ENCODE results near the gene ARL9.
"Not testable (repeated sequence)": the region's sequence is repeated elsewhere in the genome, so short reads cannot be mapped to it uniquely, and the experiment has no call there.

Gene ARL9, protein sequence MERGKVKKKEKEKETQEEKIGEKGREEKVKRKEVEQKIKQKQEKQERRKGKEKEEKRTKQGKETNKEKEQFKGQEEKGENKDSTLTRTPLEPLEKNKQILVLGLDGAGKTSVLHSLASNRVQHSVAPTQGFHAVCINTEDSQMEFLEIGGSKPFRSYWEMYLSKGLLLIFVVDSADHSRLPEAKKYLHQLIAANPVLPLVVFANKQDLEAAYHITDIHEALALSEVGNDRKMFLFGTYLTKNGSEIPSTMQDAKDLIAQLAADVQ

DNA sequence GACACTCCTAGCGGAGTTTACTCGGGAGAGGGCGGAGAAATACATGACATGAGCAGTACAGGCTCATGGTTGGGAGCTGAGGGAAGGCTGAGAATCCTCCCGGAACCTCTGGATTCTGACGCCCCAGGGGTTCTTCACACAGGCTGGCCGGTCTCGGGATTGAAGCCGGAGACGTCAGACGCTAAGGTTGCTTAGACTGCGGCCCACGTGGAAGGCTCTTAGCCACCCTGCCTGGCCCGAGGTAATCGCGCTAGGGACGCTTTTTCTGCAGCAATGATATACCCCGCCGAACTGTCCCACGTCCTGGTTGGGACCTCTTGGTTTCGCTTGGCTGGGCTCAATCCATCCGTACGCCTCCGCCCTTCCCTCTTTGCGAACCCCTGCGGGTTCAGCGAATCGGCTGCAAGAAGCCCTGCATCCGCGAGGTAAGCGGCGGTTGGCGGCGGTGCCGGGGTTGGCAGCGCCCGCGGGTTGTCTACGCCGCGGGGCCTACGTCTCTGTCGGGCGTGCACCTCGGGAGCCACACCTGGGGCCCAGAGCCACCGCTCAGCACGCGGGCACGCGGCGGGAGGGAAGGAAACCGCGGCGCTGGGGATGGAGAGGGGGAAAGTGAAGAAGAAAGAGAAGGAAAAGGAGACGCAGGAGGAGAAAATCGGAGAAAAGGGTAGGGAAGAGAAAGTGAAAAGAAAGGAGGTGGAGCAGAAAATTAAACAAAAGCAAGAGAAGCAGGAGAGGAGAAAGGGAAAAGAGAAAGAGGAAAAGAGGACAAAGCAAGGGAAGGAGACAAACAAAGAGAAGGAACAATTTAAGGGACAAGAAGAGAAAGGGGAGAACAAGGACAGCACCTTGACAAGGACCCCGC is at the start of gene ARL9:
TSS of gene ARL9 (plus strand) at position 523 of the 862 bp plus-strand sequence. CDS start at position 595, 72 bp downstream.
- peak; percentile 19 to 41 (median 38) for DNase-seq (ENCODE audit: low read depth in 3 of 3, low spot score in 1 of 3)

GRCh38 chr4:56460085-56460484 is 45.5 kb upstream of the ARL9 start:
- DNase-seq (ENCODE audit: low read depth in 3 of 3, low spot score in 1 of 3) = no peak

DNA sequence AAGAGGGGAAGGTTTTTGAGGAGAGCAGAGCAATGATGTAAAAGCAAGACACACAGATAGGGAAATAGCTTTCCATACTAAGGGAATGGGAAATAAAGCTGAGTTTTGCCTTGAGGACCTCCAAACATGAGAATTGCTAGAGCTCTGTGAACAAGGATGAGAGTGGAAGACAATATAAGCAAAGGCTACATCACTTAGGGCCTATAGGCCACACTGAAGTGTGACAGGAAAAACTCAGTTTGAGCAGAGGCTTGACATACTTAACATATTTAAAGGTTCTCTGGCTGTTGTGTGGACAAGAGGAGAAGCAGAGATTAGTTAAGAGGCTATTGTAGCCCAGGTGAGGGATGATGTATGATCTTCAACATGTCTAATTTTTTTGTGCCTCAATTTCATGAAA is 43.4 kb upstream of the ARL9 start:
- DNase-seq (ENCODE audit: low read depth in 3 of 3, low spot score in 1 of 3) = no peak

- DNase-seq (ENCODE audit: low read depth in 3 of 3, low spot score in 1 of 3) = no peak
These were observed 41.9 kb upstream of the ARL9 start for GRCh38 chr4:56463711-56464110.

DNA sequence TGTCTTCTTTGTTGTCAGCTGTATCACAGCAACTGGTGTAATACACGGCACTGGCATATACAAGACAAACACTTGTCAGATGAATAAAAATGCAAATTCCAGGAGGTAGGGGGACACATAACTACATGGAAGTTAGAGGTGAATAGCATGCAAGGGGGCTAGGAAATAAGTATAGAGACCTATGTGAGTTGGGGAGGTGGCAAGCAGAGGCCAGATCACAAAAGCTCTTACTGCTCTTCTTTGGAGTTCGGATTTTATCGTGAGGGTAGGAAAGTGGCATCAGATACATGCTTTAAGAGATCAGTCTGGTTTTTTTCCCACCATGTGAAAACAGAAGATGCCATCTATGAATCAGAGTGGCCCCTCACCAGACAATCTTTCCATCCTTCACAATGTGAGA is 41.0 kb upstream of the ARL9 start:
- no peak for DNase-seq (ENCODE audit: low read depth in 3 of 3, low spot score in 1 of 3)

DNA sequence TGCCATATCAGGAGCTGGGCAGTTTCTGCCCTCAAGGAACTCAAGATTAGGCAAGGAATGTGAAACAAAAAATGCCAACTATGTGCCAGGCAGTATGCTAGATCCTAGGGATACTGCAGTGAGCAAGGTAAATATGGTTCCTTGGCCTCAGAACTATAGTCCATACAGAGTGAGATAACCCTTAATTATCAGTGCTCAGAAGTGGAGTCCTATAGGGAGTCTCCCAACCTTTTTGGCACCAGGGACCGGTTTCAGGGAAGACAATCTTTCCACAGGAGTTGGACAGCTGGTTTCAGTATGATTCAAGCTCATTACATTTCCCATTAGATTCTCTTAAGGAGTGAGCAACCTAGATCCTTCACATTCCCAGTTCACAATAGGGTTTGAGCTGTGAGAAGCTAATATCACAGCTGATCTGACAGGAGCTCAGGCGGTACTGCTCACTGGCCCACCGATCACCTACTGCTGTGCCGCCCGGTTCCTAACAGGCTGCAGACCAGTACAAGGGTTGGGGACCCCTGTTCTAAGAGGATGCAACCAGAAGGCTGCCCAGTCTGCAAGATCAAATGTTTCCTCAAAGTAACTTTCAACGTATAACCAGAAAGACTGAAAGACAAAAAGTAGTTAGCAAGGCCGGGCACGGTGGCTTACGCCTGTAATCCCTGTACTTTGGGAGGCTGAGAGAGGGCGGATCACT is 39.8 kb upstream of the ARL9 start:
- DNase-seq (ENCODE audit: low read depth in 3 of 3, low spot score in 1 of 3) = no peak

DNA sequence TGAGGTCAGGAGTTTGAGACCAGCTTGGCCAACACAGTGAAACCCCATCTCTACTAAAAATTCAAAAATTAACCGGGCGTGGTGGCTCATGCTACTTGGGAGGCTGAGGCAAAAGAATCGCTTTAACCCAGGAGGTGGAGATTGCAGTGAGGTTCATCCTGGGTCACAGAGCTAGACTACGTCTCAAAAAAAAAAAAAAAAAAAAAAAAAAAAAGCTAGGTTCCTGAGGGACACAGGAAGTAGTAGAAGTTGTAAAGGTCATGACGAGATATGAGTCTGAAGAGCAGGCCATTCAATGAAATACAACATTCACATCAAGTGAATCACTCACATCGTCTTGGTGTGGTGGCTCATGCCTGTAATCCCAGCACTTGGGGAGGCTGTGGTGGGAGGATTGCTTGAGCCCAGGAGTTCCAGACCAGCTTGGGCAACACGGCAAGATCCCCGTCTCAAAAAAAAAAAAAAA is 39.3 kb upstream of the ARL9 start:
- not testable (repeated sequence) for DNase-seq (ENCODE audit: low read depth in 3 of 3, low spot score in 1 of 3)

GRCh38 chr4:56466910-56467283 is 38.7 kb upstream of the ARL9 start:
- DNase-seq (ENCODE audit: low read depth in 3 of 3, low spot score in 1 of 3) = no peak

DNA sequence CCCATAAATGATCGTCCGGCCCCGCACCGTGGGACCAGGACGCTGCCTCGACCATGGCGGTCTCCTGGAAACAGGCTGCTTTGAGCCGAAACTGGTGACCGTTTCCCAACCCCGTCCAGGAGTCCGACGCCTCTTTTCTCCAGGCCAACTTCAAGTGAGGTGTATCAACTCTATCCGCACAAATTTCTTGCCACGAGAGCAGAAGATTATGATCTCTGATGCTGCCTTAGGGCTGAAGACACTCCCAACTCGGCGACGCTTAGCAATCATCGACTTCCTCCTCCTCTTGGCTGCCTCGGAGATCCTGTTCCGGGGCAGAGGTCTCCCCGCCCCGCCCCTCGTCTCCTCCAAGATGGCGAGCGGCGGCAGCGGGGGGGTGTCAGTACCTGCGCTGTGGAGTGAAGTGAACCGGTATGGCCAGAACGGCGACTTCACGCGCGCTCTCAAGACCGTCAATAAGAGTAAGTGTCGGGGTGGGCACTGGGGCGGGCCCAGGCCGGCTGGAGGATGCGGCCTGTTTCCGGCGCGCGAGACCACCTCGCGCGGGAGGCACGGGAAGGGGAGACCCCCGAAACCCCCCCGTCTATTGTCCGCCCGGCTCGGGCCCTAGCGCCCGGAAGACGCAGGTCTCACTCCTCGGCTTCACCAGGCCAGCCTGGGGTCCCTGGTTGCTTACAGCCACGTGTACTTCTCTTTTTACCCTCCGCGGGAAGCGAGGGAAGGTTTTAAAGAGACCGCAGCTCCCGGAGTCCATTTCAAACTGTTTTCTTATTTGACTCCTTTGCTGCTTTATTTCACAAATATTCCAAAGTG is 38.1 kb upstream of the ARL9 start, which contains the start of gene SRP72:
TSS of gene SRP72 (plus strand) at position 334 of the 813 bp plus-strand sequence. CDS start at position 353, 19 bp downstream.
- peak; percentile 71 to 80 (median 72) for DNase-seq (ENCODE audit: low read depth in 3 of 3, low spot score in 1 of 3)

DNA sequence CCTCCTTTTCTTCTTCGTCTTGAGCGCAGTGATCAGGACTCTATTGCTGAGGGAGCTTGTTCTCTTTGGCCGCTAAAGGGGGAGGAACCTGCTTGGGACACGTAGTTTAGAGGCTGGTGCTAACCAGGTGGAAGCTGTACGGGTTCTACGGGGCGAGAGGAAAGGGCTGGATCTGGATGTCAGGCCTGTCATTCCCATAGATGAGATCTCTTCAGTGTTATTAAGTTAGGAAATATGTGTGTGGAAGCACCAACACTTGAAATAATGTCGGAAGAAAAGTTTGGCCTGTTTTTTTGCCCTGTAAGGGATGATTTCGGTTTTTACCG is 37.5 kb upstream of the ARL9 start:
- peak in 1 of 3 donors; percentile 0 for DNase-seq (ENCODE audit: low read depth in 3 of 3, low spot score in 1 of 3)

DNA sequence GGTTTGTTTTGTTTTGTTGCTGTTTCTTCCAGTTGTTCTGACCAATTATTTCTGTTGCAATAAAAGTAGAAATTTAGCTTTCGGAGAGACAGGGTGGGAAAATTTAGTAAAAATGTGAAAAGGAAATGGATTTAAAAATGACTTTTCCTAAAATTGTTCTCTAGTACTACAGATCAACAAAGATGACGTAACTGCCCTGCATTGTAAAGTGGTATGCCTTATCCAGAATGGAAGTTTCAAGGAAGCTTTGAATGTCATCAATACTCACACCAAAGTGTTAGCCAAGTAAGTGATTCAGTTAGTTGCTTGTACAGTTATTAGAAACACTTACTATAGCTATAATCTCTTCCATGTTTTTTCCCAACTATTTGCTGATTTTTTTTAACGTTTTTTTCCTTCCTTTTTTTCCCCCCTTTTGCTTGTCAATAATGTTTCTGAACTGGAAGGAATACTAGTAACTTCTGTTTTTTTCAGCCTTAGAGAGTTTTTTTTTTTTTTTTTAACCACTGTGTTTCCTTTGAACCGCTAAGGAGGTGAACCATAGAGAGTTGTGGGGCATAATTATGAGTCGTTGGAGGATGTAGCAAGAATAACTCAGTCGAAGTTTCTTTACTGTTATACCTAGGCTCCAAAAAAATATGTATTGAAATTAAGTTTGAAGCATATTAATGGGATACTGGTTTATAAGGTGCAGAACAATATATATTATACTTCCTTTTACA is 35.9 kb upstream of the ARL9 start:
- no peak for DNase-seq (ENCODE audit: low read depth in 3 of 3, low spot score in 1 of 3)

- DNase-seq (ENCODE audit: low read depth in 3 of 3, low spot score in 1 of 3) = no peak
These were observed 29.7 kb upstream of the ARL9 start for GRCh38 chr4:56475917-56476316.

DNA sequence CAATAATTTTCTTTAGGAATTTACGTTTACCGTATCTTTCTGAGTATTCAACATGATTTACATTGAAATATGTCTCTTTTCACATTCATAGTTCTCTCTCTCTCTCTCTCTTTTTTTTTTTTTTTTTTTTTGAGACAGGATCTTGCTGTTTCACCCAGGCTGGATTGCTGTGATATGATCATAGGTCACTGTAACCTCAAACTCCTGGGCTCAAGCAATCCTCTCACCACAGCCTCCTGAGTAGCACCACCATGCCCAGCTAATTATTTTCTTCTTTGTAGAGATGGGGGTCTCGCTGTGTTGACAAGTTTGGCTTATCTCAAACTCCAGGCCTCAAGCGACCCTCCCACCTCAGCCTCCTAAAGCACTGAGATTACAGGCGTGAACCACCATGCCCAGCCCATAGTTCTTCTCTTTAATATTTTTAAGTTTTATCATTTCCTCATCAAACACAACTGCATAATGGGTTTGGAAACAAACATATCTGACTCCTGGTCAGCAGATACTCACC is 28.3 kb upstream of the ARL9 start:
- DNase-seq (ENCODE audit: low read depth in 3 of 3, low spot score in 1 of 3) = no peak

GRCh38 chr4:56480691-56481090 is 24.9 kb upstream of the ARL9 start:
- DNase-seq (ENCODE audit: low read depth in 3 of 3, low spot score in 1 of 3) = no peak

GRCh38 chr4:56496241-56496640 is 9.3 kb upstream of the ARL9 start:
- no peak for DNase-seq (ENCODE audit: low read depth in 3 of 3, low spot score in 1 of 3)

GRCh38 chr4:56511098-56511497 is 5.5 kb downstream of the ARL9 start:
- no peak for DNase-seq (ENCODE audit: low read depth in 3 of 3, low spot score in 1 of 3)

DNA sequence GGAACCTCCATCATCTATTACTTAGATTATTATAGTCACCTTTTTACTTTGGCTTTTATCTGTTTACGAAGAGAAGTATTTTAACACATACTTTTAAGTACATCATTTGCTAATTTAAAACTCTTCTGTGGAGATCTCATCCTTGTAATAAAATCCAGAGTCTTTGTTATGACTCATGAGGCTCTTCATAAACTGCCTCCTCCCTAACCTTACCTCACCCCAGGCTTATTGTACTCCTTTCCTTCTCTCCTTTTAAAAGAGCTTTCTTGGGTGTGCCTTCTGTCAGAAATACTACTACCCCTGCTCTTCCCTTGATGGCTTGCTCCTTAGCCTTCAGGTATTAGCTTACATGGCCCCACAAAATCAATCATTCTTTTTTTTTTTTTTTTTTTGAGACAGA is 6.6 kb downstream of the ARL9 start:
- no peak for DNase-seq (ENCODE audit: low read depth in 3 of 3, low spot score in 1 of 3)

DNA sequence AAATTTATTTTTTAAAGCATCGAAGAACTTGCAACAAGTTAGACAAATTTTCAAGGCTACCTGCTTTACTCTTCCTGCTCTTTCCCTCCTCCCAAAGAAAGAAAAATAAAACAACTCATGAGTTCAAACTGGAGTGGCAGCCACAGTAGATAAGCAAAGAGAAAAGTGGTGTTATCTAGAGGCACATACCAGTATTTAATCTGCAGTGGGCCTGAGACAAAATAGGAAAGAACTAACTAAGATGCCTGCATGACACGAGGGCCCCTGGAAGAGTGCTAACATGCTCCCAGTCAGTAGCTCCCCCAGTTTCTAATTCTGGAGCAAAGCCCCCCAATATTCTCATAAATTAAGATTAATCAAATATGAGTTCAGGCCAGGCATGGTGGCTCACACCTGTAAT is 7.9 kb downstream of the ARL9 start:
- no peak for DNase-seq (ENCODE audit: low read depth in 3 of 3, low spot score in 1 of 3)

DNA sequence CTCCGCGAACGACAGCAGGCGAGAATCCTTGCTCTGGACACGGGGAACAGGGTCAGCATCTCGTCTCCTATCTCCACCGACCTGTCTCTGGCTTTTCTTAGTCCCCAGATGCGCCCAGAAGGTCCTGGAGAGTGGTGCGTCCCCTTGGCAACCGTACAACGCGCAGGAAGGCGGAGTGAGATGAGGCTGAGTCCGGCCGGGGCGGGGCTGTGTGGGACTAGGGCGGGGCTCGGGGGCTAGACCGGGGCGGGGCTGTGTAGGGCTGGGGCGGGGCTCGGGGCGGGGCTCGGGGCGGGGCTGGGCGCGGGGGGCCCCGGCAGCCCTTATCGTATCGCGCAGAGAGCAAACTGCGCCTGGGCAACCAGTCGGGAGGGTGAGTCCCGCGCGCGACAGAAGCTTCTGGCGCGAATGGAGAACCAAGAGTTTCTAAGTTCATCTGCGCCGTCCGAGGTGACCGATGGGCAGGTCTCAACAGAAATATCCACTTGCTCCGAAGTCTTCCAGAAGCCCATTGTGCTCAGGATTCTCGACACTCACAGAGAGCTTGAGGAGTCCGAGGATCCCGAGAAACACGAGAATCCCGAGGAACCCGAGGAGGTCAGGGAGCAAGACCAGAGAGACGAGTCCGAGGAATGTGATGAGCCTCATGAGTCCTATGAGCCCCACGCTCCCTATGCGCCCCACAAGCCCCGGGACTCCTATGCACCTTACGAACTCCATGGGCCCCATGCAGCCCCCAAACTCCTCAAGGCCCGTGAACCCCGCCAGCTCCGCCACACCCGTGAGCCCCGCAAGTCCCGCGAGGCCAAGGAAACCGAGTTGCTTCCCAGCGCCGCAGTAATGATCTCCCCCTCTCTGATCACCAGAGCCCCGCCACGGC is 24.9 kb downstream of the ARL9 start:
- DNase-seq (ENCODE audit: low read depth in 3 of 3, low spot score in 1 of 3) = peak; percentile 45 to 73 (median 61)
